HEK293T (cell line): ENCODE results near the gene CCSER1.

Source experiments
- CTCF ChIA-PET: fragments of 350-600 bp; formaldehyde crosslinking; extraction: SDS; loops from one replicate; lab custom pipeline; 2021; ENCODE audit warnings: antibody characterized with exemption, inconsistent platforms; lab: Yijun Ruan, JAX
- POLR2A ChIA-PET: fragments of 350-600 bp; formaldehyde crosslinking; extraction: SDS; loops from one replicate; lab custom pipeline; 2020; ENCODE audit warnings: antibody characterized with exemption, inconsistent platforms; lab: Yijun Ruan, JAX
- DNase-seq: peaks from one replicate; pipeline ENCODE4 v3.0.0; 2012; ENCODE audit warnings: mixed read lengths; ENCODE audit errors: extremely low spot score
- ARNT ChIP-seq: fragments of 450-650 bp; IDR thresholded peaks from 2 replicates; pipeline ENCODE4 v1.6.1; 2017; ENCODE audit warnings: mild to moderate bottlenecking
- BHLHE40 ChIP-seq: fragments of 450-650 bp; IDR thresholded peaks from 2 replicates; pipeline ENCODE4 v1.6.1; 2016; ENCODE audit warnings: mild to moderate bottlenecking, moderate library complexity, borderline replicate concordance
- CTBP1 ChIP-seq: fragments of 450-650 bp; IDR thresholded peaks from 2 replicates; pipeline ENCODE4 v1.6.1; 2016; ENCODE audit warnings: borderline replicate concordance
- ELF4 ChIP-seq: fragments of 450-650 bp; IDR thresholded peaks from 2 replicates; pipeline ENCODE4 v1.6.1; 2017; ENCODE audit warnings: antibody characterized with exemption
- FOXA1 ChIP-seq: fragments of 450-650 bp; IDR thresholded peaks from 2 replicates; pipeline ENCODE4 v1.6.1; 2016; ENCODE audit warnings: mild to moderate bottlenecking
- FOXK2 ChIP-seq: fragments of 450-650 bp; IDR thresholded peaks from 2 replicates; pipeline ENCODE4 v1.6.1; 2016; ENCODE audit warnings: mild to moderate bottlenecking
- FOXM1 ChIP-seq: fragments of 450-650 bp; IDR thresholded peaks from 2 replicates; pipeline ENCODE4 v1.6.1; 2017; ENCODE audit warnings: mild to moderate bottlenecking, borderline replicate concordance
- HDGF ChIP-seq: fragments of 450-650 bp; IDR thresholded peaks from 2 replicates; pipeline ENCODE4 v1.6.1; 2017; ENCODE audit warnings: antibody characterized with exemption, borderline replicate concordance
- L3MBTL2 ChIP-seq: fragments of 450-650 bp; conservative IDR thresholded peaks from 2 replicates; pipeline ENCODE4 v1.6.1; 2016; ENCODE audit warnings: mild to moderate bottlenecking
- LEF1 ChIP-seq: fragments of 450-650 bp; IDR thresholded peaks from 2 replicates; pipeline ENCODE4 v1.6.1; 2017; ENCODE audit warnings: mild to moderate bottlenecking, borderline replicate concordance
- NFRKB ChIP-seq: fragments of 450-650 bp; IDR thresholded peaks from 2 replicates; pipeline ENCODE4 v1.6.1; 2016; ENCODE audit warnings: mild to moderate bottlenecking, moderate library complexity
- PKNOX1 ChIP-seq: fragments of 450-650 bp; IDR thresholded peaks from 2 replicates; pipeline ENCODE4 v1.6.1; 2016
- SP1 ChIP-seq: fragments of 450-650 bp; IDR thresholded peaks from 2 replicates; pipeline ENCODE4 v1.6.1; 2017
- SUZ12 ChIP-seq: fragments of 450-650 bp; IDR thresholded peaks from 2 replicates; pipeline ENCODE4 v1.6.1; 2016; ENCODE audit warnings: mild to moderate bottlenecking
- TARDBP ChIP-seq: fragments of 450-650 bp; IDR thresholded peaks from 2 replicates; pipeline ENCODE4 v1.6.1; 2016
- ZNF384 ChIP-seq: fragments of 450-650 bp; IDR thresholded peaks from 2 replicates; pipeline ENCODE4 v1.6.1; 2016

The CCSER1 gene

DNA sequence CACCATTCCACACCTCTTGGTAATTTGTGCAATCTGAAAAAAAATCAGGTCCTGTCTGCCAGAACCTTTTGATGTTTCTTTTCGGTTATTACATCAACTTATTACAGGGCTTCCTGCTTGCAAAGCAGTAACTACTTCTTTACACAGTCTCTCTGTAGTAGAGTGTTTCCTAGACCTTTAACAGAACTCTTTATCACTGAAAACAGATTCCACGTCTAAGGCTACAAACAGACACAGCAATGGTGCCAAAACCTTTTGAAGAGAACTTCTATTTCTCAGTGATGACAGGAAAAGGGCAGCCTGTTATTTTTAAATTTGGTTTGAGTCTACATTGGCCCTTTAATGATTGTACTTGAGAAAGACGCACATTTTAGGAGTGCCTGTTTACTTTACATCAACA, 1463.1 kb downstream of the CCSER1 start:
- ChIA-PET POLR2A (no interaction called here), CTCF (no interaction called here)
- TF ChIP-seq SP1 = no peak
- TF ChIP-seq CTBP1 = no peak
- no peak for TF ChIP-seq FOXM1
- TF ChIP-seq LEF1 = no peak
- no peak for TF ChIP-seq L3MBTL2
- no peak for TF ChIP-seq ZNF384
- TF ChIP-seq ARNT = no peak
- no peak for TF ChIP-seq SUZ12
- no peak for TF ChIP-seq FOXK2
- no peak for TF ChIP-seq TARDBP
- TF ChIP-seq FOXA1 = no peak
- TF ChIP-seq PKNOX1 = no peak
- TF ChIP-seq ELF4 = no peak
- no peak for DNase-seq

DNA sequence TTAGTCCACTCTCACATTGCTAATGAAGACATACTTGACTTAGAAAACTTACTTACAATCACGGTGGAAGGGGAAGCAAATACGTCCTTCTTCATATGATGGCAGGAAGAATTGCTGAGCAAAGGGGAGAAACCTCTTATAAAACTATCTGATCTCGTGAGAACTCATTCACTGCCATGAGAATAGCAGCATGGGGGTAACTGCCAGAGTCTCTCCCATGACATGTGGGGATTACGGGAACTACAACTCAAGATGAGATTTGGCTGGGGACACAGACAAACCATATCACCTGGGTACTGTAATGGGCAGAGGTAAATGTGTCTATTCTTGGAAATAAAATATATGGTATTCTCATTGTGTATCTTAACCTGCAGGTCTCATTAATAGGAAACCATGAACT, 1464.9 kb downstream of the CCSER1 start:
- CTCF ChIA-PET = no interaction called here
- POLR2A ChIA-PET = no interaction called here
- TF ChIP-seq FOXM1 (no peak), NFRKB (no peak), ARNT (no peak), FOXK2 (no peak), L3MBTL2 (no peak)
- DNase-seq = no peak

- ChIA-PET CTCF (no interaction called here), POLR2A (no interaction called here)
- DNase-seq = no peak
- no peak for TF ChIP-seq ZNF384
- no peak for TF ChIP-seq CTBP1
- TF ChIP-seq L3MBTL2 = no peak
- TF ChIP-seq FOXM1 = no peak
- no peak for TF ChIP-seq NFRKB
- no peak for TF ChIP-seq SUZ12
- no peak for TF ChIP-seq PKNOX1
- no peak for TF ChIP-seq ARNT
- no peak for TF ChIP-seq LEF1
- TF ChIP-seq FOXK2 = no peak
- no peak for TF ChIP-seq TARDBP
- no peak for TF ChIP-seq SP1
- TF ChIP-seq FOXA1 = no peak
- no peak for TF ChIP-seq ELF4
- TF ChIP-seq BHLHE40 = no peak
These were observed 1469.5 kb downstream of the CCSER1 start for GRCh38 chr4:91596718-91597117.

DNA sequence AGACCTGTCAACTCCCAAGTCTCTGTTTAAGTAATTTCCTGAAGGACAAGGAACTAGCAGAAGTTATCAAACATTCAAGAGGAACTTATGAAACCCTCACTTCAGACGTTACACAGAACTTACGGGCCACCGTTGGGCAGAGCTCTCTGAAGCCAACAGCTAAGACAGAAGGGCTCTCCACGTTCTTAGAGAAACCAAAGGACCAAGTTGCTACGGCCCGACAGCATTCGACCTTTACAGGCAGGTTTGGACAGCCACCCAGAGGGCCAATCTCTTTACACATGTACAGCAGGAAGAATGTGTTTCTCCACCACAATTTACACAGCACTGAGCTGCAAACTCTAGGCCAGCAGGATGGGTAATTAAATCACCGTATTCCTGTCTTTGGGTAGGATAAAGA, 1471.5 kb downstream of the CCSER1 start:
- CTCF ChIA-PET = no interaction called here
- POLR2A ChIA-PET = no interaction called here
- DNase-seq = no peak
- TF ChIP-seq FOXK2 (no peak), HDGF (no peak), ELF4 (no peak), NFRKB (no peak), LEF1 (no peak), SP1 (no peak), TARDBP (no peak), BHLHE40 (no peak), FOXM1 (no peak), CTBP1 (no peak), ARNT (no peak), SUZ12 (no peak), L3MBTL2 (no peak), ZNF384 (no peak), FOXA1 (no peak), PKNOX1 (no peak)

DNA sequence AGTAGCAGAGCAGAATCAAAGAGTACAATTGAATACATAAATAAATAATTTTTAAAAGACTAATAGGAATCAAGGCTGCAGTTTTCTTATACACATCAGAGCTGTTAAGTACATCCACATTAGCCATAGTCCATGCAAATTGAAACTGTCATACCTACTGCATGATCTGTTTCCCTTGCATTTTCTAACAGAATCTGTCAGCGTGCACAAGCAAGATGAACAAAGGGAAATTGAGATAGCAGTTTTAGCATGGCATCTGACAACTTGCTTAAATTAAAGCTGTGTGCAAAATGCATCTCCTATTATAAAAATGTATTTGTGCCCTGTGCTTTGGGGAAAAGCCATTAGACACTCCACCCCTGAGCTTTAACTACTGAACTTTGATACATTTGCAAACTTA, 1473.1 kb downstream of the CCSER1 start:
- ChIA-PET POLR2A (no interaction called here), CTCF (no interaction called here)
- TF ChIP-seq ZNF384 = no peak
- no peak for TF ChIP-seq BHLHE40
- TF ChIP-seq NFRKB = no peak
- TF ChIP-seq HDGF = no peak
- no peak for TF ChIP-seq TARDBP
- TF ChIP-seq FOXM1 = no peak
- TF ChIP-seq ARNT = no peak
- no peak for TF ChIP-seq CTBP1
- no peak for TF ChIP-seq SP1
- no peak for TF ChIP-seq FOXK2
- no peak for TF ChIP-seq LEF1

GRCh38 chr4:91601401-91601800, 1474.2 kb downstream of the CCSER1 start:
- DNase-seq = no peak
- ChIA-PET POLR2A (no interaction called here), CTCF (no interaction called here)
- no peak for TF ChIP-seq BHLHE40
- no peak for TF ChIP-seq ELF4
- no peak for TF ChIP-seq ZNF384
- TF ChIP-seq LEF1 = no peak

More for the DNA sequence above, 1473.1 kb downstream of the CCSER1 start:
- no peak for DNase-seq

DNA sequence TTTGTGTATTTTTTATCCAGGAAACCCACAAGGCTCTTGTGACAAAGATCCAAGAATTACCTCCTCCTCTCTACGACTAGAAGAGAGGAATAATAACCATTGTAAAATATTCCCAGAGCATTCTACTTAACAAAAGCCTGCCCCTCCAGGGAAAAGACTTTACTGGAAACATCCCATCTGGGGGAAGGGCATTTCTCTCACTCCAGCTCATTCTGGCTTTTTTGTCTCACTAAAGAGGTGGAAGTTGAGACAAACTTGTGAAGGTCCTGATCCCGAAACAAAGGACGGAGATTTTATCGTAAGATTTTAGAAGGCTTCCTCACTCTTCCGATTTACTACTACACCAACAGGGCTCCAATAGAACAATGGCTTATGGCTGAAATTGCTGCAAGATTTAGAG, 1484.6 kb downstream of the CCSER1 start:
- POLR2A ChIA-PET = no interaction called here
- no peak for DNase-seq
- TF ChIP-seq HDGF = no peak
- TF ChIP-seq PKNOX1 = no peak
- no peak for TF ChIP-seq ELF4
- TF ChIP-seq NFRKB = no peak
- TF ChIP-seq L3MBTL2 = no peak
- no peak for TF ChIP-seq FOXM1
- TF ChIP-seq SP1 = no peak
- TF ChIP-seq LEF1 = no peak
- no peak for TF ChIP-seq ARNT
- TF ChIP-seq FOXA1 = no peak
- no peak for TF ChIP-seq TARDBP
- CTCF ChIA-PET = no interaction called here
